Fibroblast of mammary gland (primary cell): Measurements from ENCODE around the gene BICD1.

ENCODE experiments used
- DNase-seq: peaks from one replicate; pipeline ENCODE4 v3.0.0-alpha.2; 2010; ENCODE audit warnings: low read depth
- H3K4me3 ChIP-seq: 2 replicates; pipeline ENCODE4 v1.5.1; 2011; ENCODE audit warnings: low read depth, mild to moderate bottlenecking, low read length, moderate library complexity; ENCODE audit not compliant: control insufficient read depth
- CTCF ChIP-seq: conservative IDR thresholded peaks from 2 replicates; pipeline ENCODE4 v1.5.1; 2011; ENCODE audit warnings: low read depth, low read length, inconsistent platforms; ENCODE audit not compliant: control insufficient read depth, insufficient read depth

The BICD1 gene

GRCh38 chr12:32293808-32294419 lies 187.3 kb downstream of the BICD1 start:
- DNase-seq = no peak
- TF ChIP-seq CTCF = no peak
- H3K4me3 ChIP-seq = no peak overlapping the region

- no peak for TF ChIP-seq CTCF
- H3K4me3 ChIP-seq = no peak overlapping the region
- DNase-seq = peak; percentile 58
Measured at GRCh38 chr12:32296567-32296966, 189.9 kb downstream of the BICD1 start.

- no peak overlapping the region for H3K4me3 ChIP-seq
- DNase-seq = peak; percentile 32
- no peak for TF ChIP-seq CTCF
Measured at GRCh38 chr12:32298917-32299316, 192.3 kb downstream of the BICD1 start.

GRCh38 chr12:32301216-32301615 lies 194.6 kb downstream of the BICD1 start:
- no peak for TF ChIP-seq CTCF
- no peak for DNase-seq
- H3K4me3 ChIP-seq = no peak overlapping the region

GRCh38 chr12:32302218-32303173 lies 195.8 kb downstream of the BICD1 start:
- H3K4me3 ChIP-seq = no peak overlapping the region
- peak; percentile 42 for DNase-seq
- peak; percentile 72 for TF ChIP-seq CTCF

GRCh38 chr12:32303174-32303549 lies 196.5 kb downstream of the BICD1 start:
- no peak for TF ChIP-seq CTCF
- DNase-seq = peak; percentile 20
- no peak overlapping the region for H3K4me3 ChIP-seq
